Endothelial cell of umbilical vein (primary cell): ENCODE results near the gene AAR2.

Source experiments
- EZH2 ChIP-seq: IDR thresholded peaks from 2 replicates; pipeline ENCODE4 v1.6.1; 2012; ENCODE audit warnings: borderline replicate concordance, low read depth, mild to moderate bottlenecking, moderate library complexity, low read length, inconsistent platforms; ENCODE audit not compliant: severe bottlenecking
- POLR2A ChIP-seq: IDR thresholded peaks from 2 replicates; pipeline ENCODE4 v1.6.1; 2012; ENCODE audit warnings: low read depth, mild to moderate bottlenecking, control low read depth, low read length

DNA sequence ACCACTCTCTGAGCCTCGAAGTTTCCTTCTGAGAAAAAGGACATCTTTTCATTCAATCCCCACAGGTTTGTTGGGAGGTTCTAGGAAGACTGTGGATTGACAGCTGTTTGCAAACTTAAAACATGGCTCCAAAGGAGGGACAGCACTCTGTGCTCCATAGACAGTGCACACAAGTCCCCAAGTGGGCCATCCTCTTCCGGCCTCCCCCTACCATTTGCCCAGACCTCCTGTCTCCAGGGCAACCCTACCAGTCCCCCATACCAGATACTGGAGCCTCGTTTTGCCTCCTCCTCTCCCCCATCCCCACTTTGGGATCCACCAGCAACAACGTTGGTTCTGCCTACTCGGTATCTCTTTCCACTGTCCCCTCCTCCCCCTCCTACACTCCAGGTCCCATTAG, 61.4 kb downstream of the AAR2 start:
- TF ChIP-seq POLR2A: no peak
- no peak for TF ChIP-seq EZH2
